LNCAP (cell line): Measurements from ENCODE around the gene TEX2.

ENCODE experiments used
- CTCF ChIP-seq: fragments of 450-650 bp; IDR thresholded peaks from 2 replicates; pipeline ENCODE4 v1.5.1; 2017; ENCODE audit warnings: mild to moderate bottlenecking

Gene TEX2

DNA sequence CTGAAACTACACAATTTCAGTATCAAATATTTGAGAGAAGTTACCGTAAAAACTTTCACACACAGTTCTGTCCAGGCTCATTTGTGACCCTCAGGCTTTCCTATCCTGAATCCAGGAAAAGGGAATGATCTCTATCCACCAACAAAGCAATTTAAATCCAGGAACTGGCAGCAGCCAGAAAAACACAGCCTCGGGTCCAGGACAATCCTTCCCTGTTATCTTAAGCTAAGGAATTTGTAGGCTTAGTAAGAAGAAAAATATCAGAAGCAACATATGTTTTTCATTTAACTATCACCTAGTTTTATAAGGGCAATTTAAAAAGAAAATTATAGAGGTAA lies 47.1 kb downstream of the TEX2 start:
- no peak for TF ChIP-seq CTCF

DNA sequence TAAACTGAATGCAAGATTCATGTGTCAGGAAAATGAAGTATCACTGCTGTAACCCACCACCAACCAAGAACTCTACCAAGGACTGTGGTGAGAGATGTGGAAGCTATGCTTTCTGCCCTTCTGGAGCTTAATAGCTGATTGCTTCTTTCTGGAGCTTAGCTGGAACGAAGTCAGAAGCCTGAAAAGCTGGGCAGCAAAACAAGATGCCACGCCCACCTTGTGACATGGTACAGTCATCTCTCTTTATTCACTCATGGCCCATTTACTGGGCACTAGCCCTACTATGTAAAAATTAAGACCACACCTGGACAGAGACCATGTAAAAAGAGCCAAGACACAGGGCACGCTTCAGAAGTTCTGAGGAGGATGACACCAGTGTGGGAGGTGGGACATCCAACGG lies 48.1 kb downstream of the TEX2 start:
- TF ChIP-seq CTCF, result no peak

- TF ChIP-seq CTCF, result no peak
These were observed 48.9 kb downstream of the TEX2 start for GRCh38 chr17:64213995-64214811.

DNA sequence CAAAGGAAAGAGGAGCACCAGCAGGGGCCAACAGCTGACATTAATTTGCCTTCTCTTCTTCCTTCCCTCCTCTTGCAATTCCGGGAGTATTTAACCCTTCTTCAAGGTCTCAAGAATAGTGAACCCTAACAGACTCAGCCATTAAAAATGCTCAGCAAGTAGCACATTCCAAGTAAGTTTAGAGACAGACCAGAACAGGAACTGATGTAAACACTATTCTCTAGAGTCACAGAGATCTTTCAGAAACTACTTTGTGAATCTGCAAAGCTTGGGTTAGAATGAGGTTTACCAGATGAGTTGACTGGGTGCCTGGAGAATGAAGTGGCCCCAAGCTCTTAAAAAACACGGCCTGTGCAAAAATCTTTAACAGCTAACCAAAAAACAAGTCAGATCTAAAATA lies 50.9 kb downstream of the TEX2 start:
- no peak for TF ChIP-seq CTCF

DNA sequence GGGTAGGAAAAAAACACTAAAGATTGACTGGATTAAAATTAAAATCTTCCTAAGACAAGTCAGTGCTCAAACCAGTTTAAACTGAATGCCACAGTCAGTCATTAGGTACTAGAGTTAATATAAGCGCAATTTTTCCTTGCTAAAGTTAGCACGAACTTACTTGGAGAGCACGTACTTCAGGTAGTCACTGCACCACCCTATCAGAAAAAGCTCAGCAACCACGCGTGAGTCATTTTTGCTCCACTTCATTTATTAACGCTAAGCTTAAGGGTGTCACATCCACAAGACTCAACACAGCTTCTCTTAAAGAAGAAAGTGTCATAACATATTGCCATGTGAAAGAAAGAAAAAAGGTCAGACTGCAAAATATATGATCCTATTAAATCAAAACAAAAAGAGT lies 53.1 kb downstream of the TEX2 start:
- no peak for TF ChIP-seq CTCF

- no peak for TF ChIP-seq CTCF
These were observed 53.6 kb downstream of the TEX2 start for GRCh38 chr17:64209356-64209941.

DNA sequence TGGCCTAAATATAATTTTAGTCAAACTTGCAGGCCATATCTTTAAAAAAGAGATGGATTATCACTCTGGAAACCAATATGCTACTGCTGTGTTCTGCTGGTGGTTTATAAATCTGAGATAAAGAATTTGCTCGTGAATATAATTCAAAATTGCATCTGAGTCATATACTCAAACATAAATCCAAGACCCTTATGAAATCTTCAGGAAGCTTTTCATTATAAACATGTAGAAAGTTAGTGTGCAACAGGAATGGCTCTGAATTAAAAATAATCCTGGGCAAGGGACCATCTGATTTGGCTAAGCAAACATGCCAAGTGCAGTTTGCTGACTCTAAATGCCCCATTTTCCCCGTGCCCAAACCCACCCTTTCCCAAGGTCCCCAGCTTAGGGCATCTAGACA lies 57.3 kb downstream of the TEX2 start:
- TF ChIP-seq CTCF, result no peak

DNA sequence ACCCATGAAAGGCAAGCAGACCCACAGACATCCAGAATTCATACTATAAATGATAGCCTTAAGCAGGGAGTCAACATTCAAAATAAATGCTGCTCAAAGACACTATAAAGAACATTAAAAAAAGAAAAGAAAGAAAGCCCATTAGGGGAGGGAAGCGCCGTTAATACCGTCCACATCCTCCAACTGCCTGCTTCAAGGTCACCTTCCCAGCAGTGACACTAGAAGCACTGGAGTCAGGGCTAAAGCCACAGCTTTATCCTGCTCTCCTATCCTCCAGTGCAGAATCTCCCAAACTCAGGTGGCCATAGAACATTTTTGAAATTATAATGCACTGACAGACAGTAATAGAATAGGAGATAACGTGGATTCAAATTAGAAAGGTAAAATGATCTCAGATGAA lies 59.4 kb downstream of the TEX2 start:
- no peak for TF ChIP-seq CTCF
